Thyroid gland (tissue), 4 donors: ENCODE data around the gene CDH20. TPM values are rescaled to one million over a fixed set of nuclear protein-coding genes. Genes with fewer than 3 reads are reported as not detected.
"Not testable (repeated sequence)": the region's sequence is repeated elsewhere in the genome, so short reads cannot be mapped to it uniquely, and the experiment has no call there.

Experiments
- DNase-seq, 2 donors: peaks; one replicate each; pipeline ENCODE4 v3.0.0-alpha.2; 2019
- H3K27ac ChIP-seq, 3 donors: fragments of 200-600 bp; sonication (generic); 1 replicate in 2 of 3; 2 replicates in 1 of 3; pipeline ENCODE4 v1.5.1; 2016 to 2019; ENCODE audit warnings: mild to moderate bottlenecking in 1 of 3, moderate library complexity in 1 of 3
- H3K27me3 ChIP-seq: fragments of 200-600 bp; sonication (generic); one replicate; pipeline ENCODE4 v1.5.1; 2019
- H3K36me3 ChIP-seq, 2 donors: fragments of 200-600 bp; sonication (generic); one replicate each; pipeline ENCODE4 v1.5.1; 2016 to 2019
- H3K4me1 ChIP-seq, 2 donors: fragments of 200-600 bp; sonication (generic); one replicate each; pipeline ENCODE4 v1.5.1; 2017 to 2019
- H3K4me3 ChIP-seq, 3 donors: fragments of 200-600 bp; sonication (generic); replicated peaks in 1 of 3; 1 replicate in 2 of 3; 2 replicates in 1 of 3; pipeline ENCODE4 v1.5.1; 2016; ENCODE audit warnings: mild to moderate bottlenecking in 1 of 3
- H3K9me3 ChIP-seq: fragments of 200-600 bp; sonication (generic); one replicate; pipeline ENCODE4 v1.5.1; 2017
- CTCF ChIP-seq, 6 experiments: fragments of 200-600 bp in 3 of 6; fragments of 450-650 bp in 3 of 6; sonication (generic) in 3 of 6; IDR thresholded peaks; one replicate each; pipeline ENCODE4 v1.5.1; 2016 to 2019; ENCODE audit warnings: antibody characterized with exemption in 6 of 6, mild to moderate bottlenecking in 2 of 6, inconsistent platforms in 1 of 6, moderate library complexity in 1 of 6
- POLR2A ChIP-seq, 2 donors: fragments of 450-650 bp; IDR thresholded peaks; one replicate each; pipeline ENCODE4 v1.6.1; 2017; ENCODE audit warnings: antibody characterized with exemption in 2 of 2, mild to moderate bottlenecking in 2 of 2, moderate library complexity in 1 of 2
- WGBS, 2 donors: methylation state at CpG; one replicate each; pipeline ENCODE4 v1.1.5; 2017; 5-methylcytosine and 5-hydroxymethylcytosine counted together
- intact Hi-C: fragments of 100-400 bp; cut with DNase I; formaldehyde crosslinking; loops from one replicate; pipeline ENCODE4 v1.15.1; 2023
- total RNA-seq, 4 donors: library from RNA; depleted of rRNA; stranded (reverse); fragments of >200 nt; gene quantifications; one replicate each; pipeline ENCODE4 v1.2.3, GENCODE V29; 2016

CDH20 gene
- total RNA-seq, 4 donors from 2014 or later = 0.39 to 1.2 (median 0.65) TPM

GRCh38 chr18:61360404-61361383 lies 27.5 kb downstream of the CDH20 start:
- Histone ChIP-seq H3K27me3 (no peaks in the 10 kb centered on the region), H3K4me1 (no peaks in the 10 kb centered on the region), H3K4me3 (no peak overlapping the region), H3K9me3 (no peaks in the 10 kb centered on the region), H3K36me3 (no peaks in the 10 kb centered on the region), H3K27ac (no peak overlapping the region)
- WGBS, 2 donors = 74 to 80% methylated on average over 7 of the region's 7 CpGs
- TF ChIP-seq CTCF (IDR thresholded peaks at IDR 0.05) (no peak), POLR2A (IDR thresholded peaks at IDR 0.05) (no peak)
- intact Hi-C loops = no loop called here
- DNase-seq = no peak

- no peaks in the 10 kb centered on the region for H3K4me1 ChIP-seq
- H3K9me3 ChIP-seq = no peaks in the 10 kb centered on the region
- no peak overlapping the region for H3K4me3 ChIP-seq
- H3K27me3 ChIP-seq = no peaks in the 10 kb centered on the region
- H3K27ac ChIP-seq = no peak overlapping the region
- 89 to 91% methylated on average over 1 of the region's 1 CpG for WGBS, 2 donors
- DNase-seq = no peak
- TF ChIP-seq POLR2A (IDR thresholded peaks at IDR 0.05) = no peak
- TF ChIP-seq CTCF (IDR thresholded peaks at IDR 0.05) = no peak
- intact Hi-C loops = no loop called here
- no peaks in the 10 kb centered on the region for H3K36me3 ChIP-seq
Measured at GRCh38 chr18:61362511-61362910, 29.3 kb downstream of the CDH20 start.

- WGBS, 2 donors = 92 to 93% methylated on average over 1 of the region's 1 CpG
- no peak overlapping the region for H3K27ac ChIP-seq
- no peaks in the 10 kb centered on the region for H3K4me1 ChIP-seq
- H3K36me3 ChIP-seq = no peaks in the 10 kb centered on the region
- no peak overlapping the region for H3K4me3 ChIP-seq
- intact Hi-C loops = no loop called here
- TF ChIP-seq CTCF (IDR thresholded peaks at IDR 0.05) = no peak
- TF ChIP-seq POLR2A (IDR thresholded peaks at IDR 0.05) = no peak
- no peaks in the 10 kb centered on the region for H3K27me3 ChIP-seq
- no peak for DNase-seq
- no peaks in the 10 kb centered on the region for H3K9me3 ChIP-seq
Measured at GRCh38 chr18:61364953-61365352, 31.7 kb downstream of the CDH20 start.

GRCh38 chr18:61368001-61368400 lies 34.8 kb downstream of the CDH20 start:
- DNase-seq = no peak
- no peaks in the 10 kb centered on the region for H3K27me3 ChIP-seq
- TF ChIP-seq CTCF (IDR thresholded peaks at IDR 0.05) = no peak
- no peak for TF ChIP-seq POLR2A (IDR thresholded peaks at IDR 0.05)
- H3K9me3 ChIP-seq = no peaks in the 10 kb centered on the region
- H3K4me1 ChIP-seq = no peaks in the 10 kb centered on the region
- 91 to 92% methylated on average over 2 of the region's 2 CpGs for WGBS, 2 donors
- no peak overlapping the region for H3K27ac ChIP-seq
- no peak overlapping the region for H3K4me3 ChIP-seq
- intact Hi-C loops = no loop called here
- no peaks in the 10 kb centered on the region for H3K36me3 ChIP-seq

GRCh38 chr18:61369671-61370070 lies 36.4 kb downstream of the CDH20 start:
- H3K4me1 ChIP-seq, intact Hi-C loops, H3K27me3 ChIP-seq, DNase-seq, H3K9me3 ChIP-seq, H3K4me3 ChIP-seq, H3K27ac ChIP-seq, H3K36me3 ChIP-seq: not testable (repeated sequence)
- WGBS, 2 donors = 73 to 82% methylated on average over 4 of the region's 4 CpGs
